ENCODE data around the gene AKR1A1.
"Not testable (repeated sequence)": the region's sequence is repeated elsewhere in the genome, so short reads cannot be mapped to it uniquely, and the experiment has no call there.

Gene AKR1A1

DNA sequence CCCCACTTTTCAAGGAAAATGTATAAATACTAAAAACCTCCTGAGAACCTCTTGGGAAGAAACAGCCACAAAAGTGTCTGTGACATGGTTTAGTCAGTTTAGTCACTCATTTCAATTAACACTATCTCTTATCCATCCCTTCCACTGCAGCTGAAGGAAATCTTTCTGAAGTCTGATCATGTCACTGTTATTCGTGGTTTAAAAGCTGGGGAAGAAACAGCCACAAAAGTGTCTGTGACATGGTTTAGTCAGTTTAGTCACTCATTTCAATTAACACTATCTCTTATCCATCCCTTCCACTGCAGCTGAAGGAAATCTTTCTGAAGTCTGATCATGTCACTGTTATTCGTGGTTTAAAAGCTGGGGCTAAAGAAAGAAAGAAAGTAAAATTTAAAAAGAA, 27.1 kb upstream of the AKR1A1 start:
- not testable (repeated sequence) for DNase-seq (ENCODE audit: low read depth in 3 of 3)

GRCh38 chr1:45523975-45524374, 26.7 kb upstream of the AKR1A1 start:
- not testable (repeated sequence) for DNase-seq (ENCODE audit: low read depth in 3 of 3)

DNA sequence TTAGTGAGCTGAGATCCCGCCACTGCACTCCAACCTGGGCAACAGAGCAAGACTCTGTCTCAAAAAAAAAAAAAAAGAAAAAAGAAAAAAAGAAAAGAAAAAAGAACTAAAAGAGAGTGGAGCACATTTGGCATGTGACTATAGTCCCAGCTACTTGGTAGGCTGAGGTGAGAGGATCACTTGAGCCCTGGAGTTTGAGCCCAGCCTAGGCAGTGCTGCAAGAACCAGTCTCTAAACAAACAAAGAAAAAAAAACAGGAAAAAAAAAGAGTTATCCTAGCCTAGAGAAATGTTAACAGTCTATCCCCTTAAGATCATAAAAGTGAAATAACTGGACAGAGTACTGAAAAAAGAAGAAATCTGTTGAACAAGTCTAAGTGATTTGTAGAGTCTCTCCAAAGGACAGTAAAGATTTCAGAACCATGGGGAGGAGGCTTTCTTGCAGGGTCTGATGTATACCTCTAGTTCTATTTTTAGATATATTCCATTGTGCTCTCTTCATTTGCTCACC, 24.4 kb upstream of the AKR1A1 start:
- no peak for DNase-seq (ENCODE audit: low read depth in 3 of 3)

- no peak for DNase-seq (ENCODE audit: low read depth in 3 of 3)
Measured at GRCh38 chr1:45530632-45531135, 19.9 kb upstream of the AKR1A1 start.

DNA sequence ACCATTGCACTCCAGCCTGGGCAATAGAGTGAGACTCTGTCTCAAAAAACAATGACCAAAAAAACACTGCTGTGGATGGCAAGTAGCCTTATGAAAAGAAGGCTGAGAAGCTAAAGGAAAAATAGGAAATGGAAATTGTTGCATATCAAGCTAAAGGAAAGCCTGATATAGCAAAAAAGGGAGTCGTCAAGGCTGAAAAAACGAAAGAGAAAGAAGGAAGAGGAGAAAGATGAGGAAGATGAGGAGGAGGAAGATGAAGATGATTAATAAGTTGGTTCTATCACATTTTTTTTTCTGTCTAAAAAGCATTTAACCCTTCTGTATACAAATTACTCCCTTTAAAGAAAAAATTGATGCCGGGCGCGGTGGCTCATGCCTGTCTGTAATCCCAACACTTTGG, 18.8 kb upstream of the AKR1A1 start:
- DNase-seq (ENCODE audit: low read depth in 3 of 3) = no peak

DNA sequence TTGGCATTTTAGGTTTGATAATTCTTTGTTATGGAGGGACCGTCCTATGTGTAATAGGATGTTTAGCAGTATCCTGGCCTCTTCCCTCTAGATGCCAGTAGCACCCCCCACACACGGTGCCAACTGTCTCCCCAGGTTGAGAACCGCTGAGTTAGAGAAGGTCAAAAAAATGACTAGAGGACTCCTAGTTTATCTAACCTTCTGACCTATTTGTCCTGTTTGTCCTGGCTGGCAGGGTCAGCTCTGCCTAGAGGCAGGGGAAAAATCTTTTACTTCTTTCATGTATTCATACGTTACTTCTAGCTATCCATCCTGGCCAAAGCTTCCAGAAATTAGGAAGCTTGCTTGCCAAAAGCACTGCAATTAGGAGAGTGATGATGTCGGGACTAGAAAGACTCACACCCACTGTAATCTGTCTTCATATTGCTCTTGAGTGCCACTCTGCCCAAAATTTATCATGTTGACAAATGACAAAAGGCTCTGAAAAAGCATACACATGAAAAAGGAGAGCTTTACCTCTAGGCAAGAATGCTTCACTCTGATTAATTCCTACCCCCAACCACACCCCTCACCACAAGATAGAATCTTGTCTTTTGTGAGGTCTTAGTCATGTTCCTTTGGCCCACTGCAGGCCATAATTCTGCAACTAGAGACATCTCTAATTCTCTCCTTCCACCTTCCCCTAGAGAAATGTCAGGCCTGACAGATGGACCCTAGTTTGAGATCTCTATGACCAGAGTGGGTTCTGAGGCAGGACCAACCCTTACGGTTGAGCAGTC, 14.4 kb upstream of the AKR1A1 start:
- no peak for DNase-seq (ENCODE audit: low read depth in 3 of 3)

GRCh38 chr1:45536886-45537285, 13.7 kb upstream of the AKR1A1 start:
- no peak for DNase-seq (ENCODE audit: low read depth in 3 of 3)

DNA sequence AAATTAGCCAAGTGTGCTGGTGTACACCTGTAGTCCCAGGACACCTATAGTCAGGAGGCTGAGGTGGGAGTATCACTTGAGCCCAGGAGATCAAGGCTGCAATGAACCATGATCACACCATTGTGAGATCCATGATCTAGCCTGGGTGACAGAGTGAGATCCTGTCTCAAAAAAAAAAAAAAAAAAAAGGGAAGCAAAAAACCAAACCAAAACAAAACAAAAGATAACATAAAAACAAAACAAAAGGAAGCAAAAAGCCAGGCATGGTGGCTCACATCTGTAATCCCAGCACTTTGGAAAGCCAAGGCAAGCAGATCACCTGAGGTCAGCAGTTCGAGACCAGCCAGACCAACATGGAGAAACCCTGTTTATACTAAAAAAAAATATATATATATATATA, 9.4 kb upstream of the AKR1A1 start:
- no peak for DNase-seq (ENCODE audit: low read depth in 3 of 3)

- no peak for DNase-seq (ENCODE audit: low read depth in 3 of 3)
Measured at GRCh38 chr1:45542591-45542990, 8.0 kb upstream of the AKR1A1 start.

- peak; percentile 42 to 56 (median 47) for DNase-seq (ENCODE audit: low read depth in 3 of 3)
Measured at GRCh38 chr1:45543581-45544417, 6.8 kb upstream of the AKR1A1 start.

DNA sequence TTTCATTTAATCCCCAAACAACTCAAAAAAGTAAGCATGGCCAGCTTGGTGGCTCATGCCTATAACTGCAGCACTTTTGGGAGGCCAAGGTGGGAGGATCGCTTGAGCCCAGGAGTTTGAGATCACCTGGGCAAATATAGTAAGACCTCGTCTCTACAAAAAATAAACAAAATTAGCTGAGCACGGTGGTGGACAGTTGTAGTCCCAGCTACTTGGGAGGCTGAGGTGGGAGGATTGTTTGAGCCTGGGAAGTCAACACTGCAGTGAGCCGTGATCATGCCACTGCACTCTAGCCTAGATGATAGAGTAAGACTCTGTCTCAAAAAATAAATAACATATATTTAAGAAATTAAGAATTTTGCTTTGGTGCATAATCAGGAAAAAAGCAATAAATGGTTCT, 6.1 kb upstream of the AKR1A1 start:
- DNase-seq (ENCODE audit: low read depth in 3 of 3) = no peak

- no peak for DNase-seq (ENCODE audit: low read depth in 3 of 3)
Measured at GRCh38 chr1:45545019-45545493, 5.6 kb upstream of the AKR1A1 start.

GRCh38 chr1:45545553-45546310, 4.9 kb upstream of the AKR1A1 start:
- DNase-seq (ENCODE audit: low read depth in 3 of 3) = no peak

GRCh38 chr1:45551684-45552083, 1.1 kb downstream of the AKR1A1 start:
- DNase-seq (ENCODE audit: low read depth in 3 of 3) = no peak

- DNase-seq (ENCODE audit: low read depth in 3 of 3) = no peak
Measured at GRCh38 chr1:45552331-45552730, 1.7 kb downstream of the AKR1A1 start.

GRCh38 chr1:45554198-45554597, 3.6 kb downstream of the AKR1A1 start:
- no peak for DNase-seq (ENCODE audit: low read depth in 3 of 3)

GRCh38 chr1:45557422-45557944, 6.9 kb downstream of the AKR1A1 start:
- DNase-seq (ENCODE audit: low read depth in 3 of 3) = no peak

DNA sequence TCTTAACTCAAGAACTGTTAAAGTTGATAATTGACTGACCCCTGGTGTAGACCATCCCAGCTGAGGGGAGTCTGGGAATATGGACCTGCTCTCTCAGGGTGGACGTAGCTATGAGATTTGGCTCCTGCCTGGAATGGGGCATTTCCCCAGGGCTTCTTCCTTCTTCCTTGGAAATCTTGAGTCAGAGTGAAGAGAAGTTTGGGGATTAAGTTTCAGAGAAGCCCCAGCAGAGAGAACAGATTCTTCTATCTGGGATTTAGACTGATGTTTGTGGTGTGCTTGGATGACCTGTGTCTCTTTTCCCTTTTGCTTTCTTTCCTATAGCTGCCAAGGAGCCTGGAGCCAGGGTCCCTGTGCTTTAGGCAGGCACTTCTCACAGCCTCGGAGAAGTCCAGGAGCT, 13.2 kb downstream of the AKR1A1 start:
- DNase-seq (ENCODE audit: low read depth in 3 of 3) = no peak

DNA sequence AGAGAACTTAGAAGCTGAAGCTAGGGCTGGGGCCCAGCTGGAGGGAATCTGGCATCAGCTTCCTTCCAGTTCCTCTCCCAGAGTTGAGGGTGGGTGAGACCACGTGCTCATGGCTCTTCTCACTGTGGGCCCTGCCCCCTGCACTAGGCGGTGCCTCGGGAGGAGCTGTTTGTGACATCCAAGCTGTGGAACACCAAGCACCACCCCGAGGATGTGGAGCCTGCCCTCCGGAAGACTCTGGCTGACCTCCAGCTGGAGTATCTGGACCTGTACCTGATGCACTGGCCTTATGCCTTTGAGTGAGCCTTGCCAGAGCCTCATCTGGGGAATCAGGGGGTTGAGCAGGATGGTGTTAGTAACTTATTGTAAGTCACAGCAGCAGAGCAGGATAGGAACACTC, 16.1 kb downstream of the AKR1A1 start:
- DNase-seq (ENCODE audit: low read depth in 3 of 3) = no peak

DNA sequence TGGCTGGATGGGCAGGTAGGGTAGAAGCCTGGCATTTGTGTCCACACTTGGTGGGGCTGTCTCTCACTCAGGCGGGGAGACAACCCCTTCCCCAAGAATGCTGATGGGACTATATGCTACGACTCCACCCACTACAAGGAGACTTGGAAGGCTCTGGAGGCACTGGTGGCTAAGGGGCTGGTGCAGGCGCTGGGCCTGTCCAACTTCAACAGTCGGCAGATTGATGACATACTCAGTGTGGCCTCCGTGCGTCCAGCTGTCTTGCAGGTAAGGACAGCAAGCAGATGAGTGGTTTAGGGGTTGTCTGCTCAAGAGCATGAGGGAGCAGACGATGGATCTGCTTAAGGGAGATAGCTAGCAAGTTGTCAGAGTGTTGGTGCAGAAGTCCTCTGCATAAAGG, 17.3 kb downstream of the AKR1A1 start:
- no peak for DNase-seq (ENCODE audit: low read depth in 3 of 3)

DNA sequence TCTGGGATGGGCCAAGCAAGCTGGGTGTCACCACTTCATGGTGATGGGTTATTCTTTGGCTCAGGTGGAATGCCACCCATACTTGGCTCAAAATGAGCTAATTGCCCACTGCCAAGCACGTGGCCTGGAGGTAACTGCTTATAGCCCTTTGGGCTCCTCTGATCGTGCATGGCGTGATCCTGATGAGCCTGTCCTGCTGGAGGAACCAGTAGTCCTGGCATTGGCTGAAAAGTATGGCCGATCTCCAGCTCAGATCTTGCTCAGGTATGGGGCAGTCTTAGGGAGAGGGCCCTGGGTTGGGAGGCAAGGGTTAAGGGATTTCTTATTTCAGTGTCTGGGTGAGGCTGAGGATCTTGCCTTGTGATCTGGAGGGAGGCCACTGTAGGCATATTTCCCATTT, 17.8 kb downstream of the AKR1A1 start:
- no peak for DNase-seq (ENCODE audit: low read depth in 3 of 3)

DNA sequence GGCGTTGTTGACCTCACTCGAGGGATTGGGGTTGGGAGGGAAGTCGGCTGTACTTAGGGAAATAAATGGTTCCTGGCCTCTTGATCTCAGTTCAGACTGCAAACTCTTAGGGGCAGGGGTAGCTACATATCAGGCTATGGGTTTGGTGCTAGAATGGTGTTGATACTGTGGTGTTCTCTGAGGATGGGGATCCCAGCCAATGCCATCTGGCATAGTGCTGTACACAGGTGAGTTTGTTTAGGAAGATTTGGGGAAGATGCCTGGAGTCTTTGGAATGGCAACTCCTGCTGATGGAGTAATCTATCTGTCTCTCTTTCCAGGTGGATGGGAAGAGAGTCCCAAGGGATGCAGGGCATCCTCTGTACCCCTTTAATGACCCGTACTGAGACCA, 18.9 kb downstream of the AKR1A1 start:
- DNase-seq (ENCODE audit: low read depth in 3 of 3) = no peak

All from stimulated activated CD4-positive, alpha-beta T cell treated with anti-CD3 and anti-CD28 coated beads, TNF-alpha, amount 100 ng/mL, for 48 hours (primary cell).